ENCODE results near the gene EEA1.

EEA1 gene

DNA sequence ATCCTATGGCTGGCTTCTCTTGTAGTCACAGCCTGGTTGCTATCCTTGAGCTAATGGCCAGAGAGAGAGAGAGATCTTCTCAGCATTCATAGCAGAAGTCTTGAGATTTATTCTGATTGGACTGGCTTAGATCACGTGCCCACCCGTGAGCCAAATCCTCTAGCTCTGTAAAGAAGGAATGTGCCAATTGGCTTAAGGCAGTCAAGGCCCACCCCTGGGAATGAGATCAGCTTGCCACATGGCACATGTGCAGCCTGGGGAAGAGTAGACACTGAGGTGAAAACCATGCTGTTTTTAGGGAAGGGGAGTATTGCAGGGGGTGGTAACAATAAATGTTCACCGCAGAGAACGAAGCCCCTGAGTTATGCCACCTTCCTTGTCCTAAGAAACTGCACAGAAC is 190.0 kb downstream of the EEA1 start:
- no peak for DNase-seq

DNA sequence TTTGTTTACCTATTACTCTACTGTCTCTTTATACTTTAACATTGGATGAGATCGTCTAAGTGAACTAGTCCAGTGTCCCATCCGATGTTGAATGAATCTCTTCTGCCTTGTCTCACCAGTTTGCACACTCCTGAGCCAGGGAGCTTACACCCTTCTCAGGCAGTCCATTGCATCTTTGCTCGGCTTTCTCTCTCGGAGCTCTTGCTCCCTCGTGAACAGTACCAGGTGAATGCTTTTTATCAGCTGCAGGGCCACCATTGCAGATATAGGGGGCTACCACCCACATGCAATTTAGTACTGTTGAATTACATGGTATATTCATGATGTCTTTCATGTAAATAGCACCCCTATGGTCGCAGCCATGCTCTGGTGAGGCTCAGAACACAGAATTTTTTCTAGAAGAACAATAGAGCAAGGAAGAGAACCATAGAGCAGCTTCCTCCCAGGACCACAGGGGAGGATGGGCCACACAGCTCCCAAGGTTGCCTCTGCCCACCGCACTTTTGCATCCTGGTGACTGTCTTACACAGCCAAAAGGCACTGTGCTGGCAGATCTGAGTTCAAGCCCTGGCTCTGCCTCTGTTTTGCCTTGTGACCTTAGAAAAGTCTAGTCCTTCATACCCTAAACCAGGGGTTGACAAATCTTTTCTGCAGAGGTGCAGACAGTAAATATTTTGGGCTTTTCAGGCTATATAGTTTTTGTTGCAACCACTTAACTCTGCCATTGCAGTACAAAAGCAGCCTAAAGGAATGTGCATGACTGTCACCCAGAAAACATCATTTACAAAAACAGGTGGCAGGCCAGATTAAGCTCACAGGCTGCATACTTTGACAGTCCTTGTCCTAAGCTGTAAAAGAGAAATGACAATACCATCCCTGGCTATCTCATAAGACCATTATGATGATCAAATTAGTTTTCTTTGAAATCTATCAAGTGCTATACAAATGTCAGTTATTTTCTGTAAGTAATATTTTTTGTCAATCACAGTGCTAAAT is 190.9 kb downstream of the EEA1 start:
- no peak for DNase-seq

DNA sequence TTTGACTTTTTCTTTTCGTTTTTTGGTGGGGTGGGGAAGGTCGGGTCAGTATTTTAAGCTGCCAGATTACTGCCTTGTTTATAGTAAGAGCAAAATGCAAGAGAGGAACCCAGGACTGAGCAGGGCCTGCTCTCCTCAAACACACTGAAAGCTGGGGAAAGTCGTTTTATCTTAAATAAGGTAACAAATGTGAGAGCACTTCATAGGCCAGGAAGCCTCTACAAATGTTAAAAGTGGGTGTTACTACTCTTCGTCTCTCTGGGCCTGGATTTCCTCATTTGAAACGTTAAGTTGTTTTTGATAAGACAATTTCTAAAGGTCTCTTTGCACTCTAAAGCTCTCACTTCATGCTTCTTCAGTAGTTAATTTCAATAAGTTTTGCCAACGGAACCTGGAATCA is 192.5 kb downstream of the EEA1 start:
- no peak for DNase-seq

DNA sequence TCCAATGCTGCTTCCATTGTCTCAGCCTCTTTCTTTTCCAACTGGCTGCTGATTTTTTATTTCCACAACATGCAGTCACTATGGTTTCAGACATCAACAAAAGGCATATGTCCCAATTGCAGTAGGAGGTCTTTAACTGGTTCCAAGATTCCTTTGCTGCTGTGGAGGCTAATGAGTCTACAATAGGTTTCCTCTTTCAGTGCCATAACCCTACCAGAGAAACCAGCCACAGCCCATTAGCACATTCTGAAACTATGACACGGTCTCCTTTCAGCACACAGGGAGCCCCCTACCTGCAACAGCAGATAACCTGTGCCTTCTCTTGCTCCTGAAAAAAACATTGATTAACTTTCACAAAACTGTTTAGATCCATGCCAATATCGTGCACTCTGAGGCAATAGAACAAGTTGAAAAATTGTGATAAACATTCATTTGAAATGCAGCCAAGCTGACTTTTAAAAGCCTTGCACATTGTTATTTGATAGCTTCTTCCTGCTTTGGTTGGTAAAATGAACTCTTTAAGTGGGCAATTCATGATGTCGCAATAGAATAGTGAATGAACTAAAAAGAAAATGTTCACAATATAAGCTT is 193.9 kb downstream of the EEA1 start:
- peak; percentile 59 for DNase-seq

DNA sequence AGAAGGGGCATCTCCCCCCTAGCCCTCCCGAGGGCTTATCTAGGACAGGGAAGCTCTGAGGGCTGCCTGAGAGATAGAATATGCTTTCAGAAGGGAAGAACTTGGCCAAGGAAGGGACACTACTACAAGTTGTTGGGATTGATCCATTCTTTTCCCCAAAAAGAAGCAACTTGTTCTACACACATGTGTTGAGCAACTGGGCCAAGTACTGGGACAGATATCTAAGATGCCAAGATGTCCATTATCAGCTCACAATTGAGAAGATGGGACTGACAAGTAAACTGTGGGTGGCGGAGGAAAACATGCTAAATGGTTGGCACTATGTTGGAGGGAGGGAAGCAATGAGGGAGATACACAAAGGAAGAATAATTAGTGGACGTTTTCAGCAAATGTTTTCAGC is 195.4 kb downstream of the EEA1 start:
- DNase-seq, result no peak

DNA sequence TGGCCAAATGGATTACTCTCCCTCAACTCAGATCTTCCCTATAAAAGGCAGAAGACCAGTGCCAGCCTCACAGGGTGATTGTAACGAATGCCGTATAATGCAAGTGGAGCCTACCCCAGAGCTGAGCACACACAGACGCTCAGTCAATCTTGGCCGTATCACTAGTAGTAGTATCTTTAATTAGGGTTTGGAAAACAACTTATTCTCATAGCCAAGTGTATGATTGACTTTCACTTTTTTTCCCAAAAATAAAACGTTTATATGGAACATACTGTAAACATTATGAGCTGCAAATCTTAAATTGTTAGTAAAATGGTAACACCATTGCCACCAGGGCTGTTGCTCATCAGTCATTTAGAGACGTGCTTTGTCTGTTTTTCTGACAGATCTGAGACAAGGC is 195.9 kb downstream of the EEA1 start:
- DNase-seq, result no peak

DNA sequence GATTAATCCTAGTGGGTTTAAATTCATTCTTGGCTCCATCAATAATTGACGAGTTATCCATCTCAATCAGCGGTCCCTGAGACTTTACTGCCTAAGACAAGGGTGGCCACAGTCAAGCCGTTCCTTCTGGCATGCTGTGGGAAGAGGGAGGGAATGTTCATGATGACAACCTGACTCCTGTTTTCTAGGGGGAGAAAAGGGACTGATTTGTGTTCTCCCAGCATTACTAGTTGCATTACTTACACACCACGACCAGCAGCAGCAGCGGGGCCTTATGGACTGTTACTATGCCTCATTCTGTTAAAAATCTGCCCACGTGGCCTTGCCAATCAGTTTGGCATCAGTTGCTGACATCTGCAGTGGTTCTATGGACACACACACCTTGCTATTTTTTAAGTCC is 196.4 kb downstream of the EEA1 start:
- DNase-seq, result no peak

DNA sequence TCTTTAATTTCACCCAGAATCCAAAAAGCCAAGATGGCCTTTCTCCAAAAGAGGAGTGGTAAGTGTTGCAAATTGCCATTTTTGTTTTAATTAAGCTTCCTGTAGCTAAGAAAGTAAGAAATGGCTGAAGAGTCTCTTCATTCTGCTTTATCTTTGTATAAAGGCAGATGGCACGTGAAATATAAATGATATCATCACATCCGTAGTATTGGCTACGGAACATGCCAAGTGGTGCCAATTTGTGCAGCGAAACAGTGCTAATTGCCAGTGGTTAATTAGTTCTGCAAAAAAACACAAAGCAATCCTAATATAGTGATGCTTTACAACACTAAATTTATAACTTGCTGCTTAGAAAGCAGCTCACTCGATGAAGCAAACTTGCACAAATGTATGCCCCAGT is 196.9 kb downstream of the EEA1 start:
- no peak for DNase-seq

DNA sequence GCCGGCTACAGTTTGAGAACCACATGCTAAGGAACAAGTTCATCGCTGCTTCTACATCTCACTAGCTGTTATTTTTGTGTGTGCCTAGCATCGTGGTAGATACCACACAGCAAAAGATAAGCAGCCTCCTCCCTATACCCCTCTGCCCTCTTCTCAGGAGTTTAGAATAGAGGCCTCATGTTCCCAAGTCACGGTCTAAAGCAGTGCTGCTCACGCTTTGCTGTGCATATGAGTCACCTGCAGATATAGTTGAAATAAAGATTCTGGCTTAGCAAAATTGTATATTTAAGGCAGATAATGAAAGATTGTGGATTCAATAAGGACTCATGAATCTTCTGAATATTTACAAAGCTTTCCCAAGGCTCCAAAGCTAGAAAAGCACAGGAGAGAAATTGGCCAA is 198.3 kb downstream of the EEA1 start:
- DNase-seq, result no peak

DNA sequence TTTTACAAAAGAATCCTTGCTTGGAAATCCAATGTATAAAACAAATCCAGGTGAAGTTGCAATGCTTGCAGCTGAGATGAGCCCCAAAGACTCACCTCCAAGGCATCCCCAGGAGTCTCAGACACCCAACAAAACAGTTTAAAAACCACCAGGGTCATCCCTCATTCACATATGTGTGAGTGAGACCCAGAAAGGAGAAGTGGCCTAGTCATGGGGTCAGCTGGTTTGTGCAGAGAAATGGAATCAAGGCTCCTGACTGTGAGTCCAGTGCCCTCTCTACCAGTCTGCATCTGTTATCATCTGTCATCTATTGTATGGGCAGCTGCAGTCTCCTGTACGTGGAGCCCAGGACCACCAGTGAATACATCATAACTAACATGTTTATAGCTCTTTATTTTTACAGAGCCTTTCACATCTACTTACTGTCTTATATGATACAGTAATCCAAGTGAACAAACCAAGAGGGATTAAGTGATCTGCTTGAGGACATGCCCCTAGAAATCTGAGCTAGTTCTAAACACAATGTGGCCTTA is 199.3 kb downstream of the EEA1 start:
- no peak for DNase-seq

DNA sequence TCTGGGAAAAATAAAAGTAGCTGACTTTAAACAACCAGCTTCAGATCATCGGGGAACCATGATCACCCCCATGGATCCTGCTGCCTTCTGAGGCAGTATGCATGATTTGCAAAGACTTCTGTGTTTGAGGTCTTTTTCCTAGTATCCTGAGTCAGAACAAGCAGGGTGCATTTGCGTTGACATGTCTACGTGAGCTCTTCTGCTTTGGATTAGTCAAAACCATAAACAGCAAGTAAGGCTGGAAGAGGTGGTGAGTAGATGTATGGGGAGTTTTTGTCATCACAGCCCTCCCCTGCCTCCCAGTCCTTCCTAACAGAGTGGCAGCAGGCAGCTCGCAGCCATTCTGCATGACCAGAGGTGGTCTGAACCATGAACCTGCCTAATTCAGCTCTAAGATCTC is 202.2 kb downstream of the EEA1 start:
- DNase-seq, result no peak

DNA sequence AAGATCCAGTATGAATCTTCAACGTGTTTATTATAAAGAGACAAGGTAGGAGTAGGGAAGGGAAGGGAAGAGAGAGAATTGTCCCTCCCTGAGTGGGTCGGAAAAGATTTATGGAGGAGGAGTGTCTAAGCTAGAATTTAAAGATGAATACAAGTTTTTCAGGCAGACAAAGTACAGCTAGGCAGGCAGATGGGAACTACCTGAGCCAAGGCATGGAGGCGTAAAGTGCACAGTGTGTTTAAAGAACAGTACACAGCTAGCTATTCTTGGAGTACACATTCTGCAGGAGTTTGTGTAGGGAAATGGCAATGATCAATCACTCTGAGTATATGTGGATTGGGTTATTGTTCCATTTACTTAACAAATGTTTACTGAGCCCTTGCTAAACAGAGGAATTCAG is 206.2 kb downstream of the EEA1 start:
- DNase-seq, result no peak

DNA sequence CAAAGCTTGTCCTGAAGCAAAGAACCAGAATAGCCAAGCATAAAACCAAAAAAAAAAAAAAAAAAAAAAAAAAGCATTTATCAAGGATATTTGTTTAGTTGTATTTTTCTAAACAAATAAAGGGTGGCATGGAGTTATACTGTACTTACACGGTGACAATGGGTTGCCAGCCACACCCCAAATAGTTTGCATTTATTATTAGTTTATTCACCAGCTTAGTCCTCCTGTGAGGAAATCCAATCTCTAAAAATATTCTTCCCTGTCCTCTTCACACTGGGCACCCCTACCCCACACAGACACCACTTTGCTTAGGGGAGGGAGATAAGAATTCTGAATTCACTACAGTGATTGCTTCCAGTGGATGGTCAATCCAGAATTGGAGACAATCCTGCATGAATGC is 207.4 kb downstream of the EEA1 start:
- no peak for DNase-seq

DNA sequence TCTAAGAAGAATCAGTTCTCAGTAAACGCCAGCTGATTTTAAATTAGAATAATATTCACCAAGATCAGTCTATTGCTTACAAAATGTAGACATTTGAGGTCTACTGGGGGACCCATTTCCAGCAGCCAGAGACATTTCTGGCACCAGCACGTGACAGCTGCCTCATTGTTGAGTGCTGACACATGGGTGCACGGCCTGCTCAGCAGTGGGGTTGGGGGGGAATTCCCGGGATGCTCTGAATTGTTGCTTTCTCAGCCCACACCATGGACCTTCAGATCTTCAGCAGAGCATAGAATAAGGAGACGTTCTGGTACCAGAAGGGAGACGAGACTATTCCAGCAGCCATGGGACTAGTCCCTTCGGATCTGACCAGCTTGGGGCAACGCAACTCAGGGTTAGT is 208.0 kb downstream of the EEA1 start:
- DNase-seq, result no peak
